GM23338 (cell line): ENCODE results near the gene KIAA1671.

Experiments used
- CREB1 ChIP-seq: fragments of 250-450 bp; sonication (Bioruptor Pico); IDR thresholded peaks from 2 replicates; pipeline ENCODE4 v1.5.0; 2020; ENCODE audit warnings: low read depth, mild to moderate bottlenecking, moderate library complexity
- EZH2 ChIP-seq: fragments of 200-600 bp; sonication (generic); IDR thresholded peaks from one replicate; pipeline ENCODE4 v1.8.0; 2017; ENCODE audit warnings: antibody characterized with exemption, mild to moderate bottlenecking, low read depth; ENCODE audit not compliant: unreplicated experiment
- EZH2phosphoT487 ChIP-seq: fragments of 200-600 bp; sonication (generic); IDR thresholded peaks from one replicate; pipeline ENCODE4 v1.8.1; 2018; ENCODE audit warnings: antibody characterized with exemption; ENCODE audit not compliant: unreplicated experiment
- NANOG ChIP-seq: IDR thresholded peaks from 2 replicates; pipeline ENCODE4 v1.6.1; 2016; ENCODE audit warnings: antibody characterized with exemption, borderline replicate concordance
- POLR2AphosphoS5 ChIP-seq: IDR thresholded peaks from 2 replicates; pipeline ENCODE4 v1.6.1; 2016; ENCODE audit warnings: antibody characterized with exemption, low read depth
- TF ChIP-seq, protein P1 (sequence below), 2 experiments: fragments of 200-600 bp in 1 of 2; sonication (generic) in 1 of 2; conservative IDR thresholded peaks; 2 replicates each; pipeline versions ENCODE4 v1.5.1 to v1.6.1; 2016 to 2017; ENCODE audit warnings: antibody characterized with exemption in 2 of 2, low read depth in 2 of 2, mild to moderate bottlenecking in 2 of 2, moderate library complexity in 1 of 2
- TF ChIP-seq, protein P2 (sequence below): IDR thresholded peaks from one replicate; pipeline ENCODE4 v1.6.1; 2018; ENCODE audit warnings: antibody characterized with exemption; ENCODE audit not compliant: unreplicated experiment
- TF ChIP-seq, protein P3 (sequence below): IDR thresholded peaks from 2 replicates; pipeline ENCODE4 v1.6.1; 2016; ENCODE audit warnings: antibody characterized with exemption

DNA sequence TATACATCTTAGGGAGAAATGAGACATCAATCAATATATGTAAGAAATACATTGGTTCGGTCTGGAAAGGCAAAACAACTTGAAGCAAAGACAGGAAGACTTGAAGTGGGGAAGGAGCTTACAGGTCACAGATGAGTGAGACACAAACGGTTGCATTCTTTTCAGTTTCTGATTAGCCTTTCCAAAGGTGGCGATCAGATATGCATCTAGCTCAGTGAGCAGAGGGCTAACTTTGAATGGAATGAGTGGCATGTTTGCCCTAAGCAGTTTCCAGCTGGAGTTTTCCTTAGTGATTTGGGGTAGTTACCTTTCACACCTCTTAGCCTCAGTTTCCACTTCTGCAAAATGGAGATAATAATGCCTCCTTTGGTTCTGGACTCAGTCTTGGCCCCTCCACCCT lies 21.8 kb upstream of the KIAA1671 start:
- TF ChIP-seq, protein P1, sequence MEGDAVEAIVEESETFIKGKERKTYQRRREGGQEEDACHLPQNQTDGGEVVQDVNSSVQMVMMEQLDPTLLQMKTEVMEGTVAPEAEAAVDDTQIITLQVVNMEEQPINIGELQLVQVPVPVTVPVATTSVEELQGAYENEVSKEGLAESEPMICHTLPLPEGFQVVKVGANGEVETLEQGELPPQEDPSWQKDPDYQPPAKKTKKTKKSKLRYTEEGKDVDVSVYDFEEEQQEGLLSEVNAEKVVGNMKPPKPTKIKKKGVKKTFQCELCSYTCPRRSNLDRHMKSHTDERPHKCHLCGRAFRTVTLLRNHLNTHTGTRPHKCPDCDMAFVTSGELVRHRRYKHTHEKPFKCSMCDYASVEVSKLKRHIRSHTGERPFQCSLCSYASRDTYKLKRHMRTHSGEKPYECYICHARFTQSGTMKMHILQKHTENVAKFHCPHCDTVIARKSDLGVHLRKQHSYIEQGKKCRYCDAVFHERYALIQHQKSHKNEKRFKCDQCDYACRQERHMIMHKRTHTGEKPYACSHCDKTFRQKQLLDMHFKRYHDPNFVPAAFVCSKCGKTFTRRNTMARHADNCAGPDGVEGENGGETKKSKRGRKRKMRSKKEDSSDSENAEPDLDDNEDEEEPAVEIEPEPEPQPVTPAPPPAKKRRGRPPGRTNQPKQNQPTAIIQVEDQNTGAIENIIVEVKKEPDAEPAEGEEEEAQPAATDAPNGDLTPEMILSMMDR (conservative IDR thresholded peaks at IDR 0.05; ENCODE audit: low read depth in 2 of 2), result no peak
- no peak for TF ChIP-seq EZH2phosphoT487
- no peak for TF ChIP-seq NANOG
- no peak for TF ChIP-seq EZH2
- TF ChIP-seq, protein P2, sequence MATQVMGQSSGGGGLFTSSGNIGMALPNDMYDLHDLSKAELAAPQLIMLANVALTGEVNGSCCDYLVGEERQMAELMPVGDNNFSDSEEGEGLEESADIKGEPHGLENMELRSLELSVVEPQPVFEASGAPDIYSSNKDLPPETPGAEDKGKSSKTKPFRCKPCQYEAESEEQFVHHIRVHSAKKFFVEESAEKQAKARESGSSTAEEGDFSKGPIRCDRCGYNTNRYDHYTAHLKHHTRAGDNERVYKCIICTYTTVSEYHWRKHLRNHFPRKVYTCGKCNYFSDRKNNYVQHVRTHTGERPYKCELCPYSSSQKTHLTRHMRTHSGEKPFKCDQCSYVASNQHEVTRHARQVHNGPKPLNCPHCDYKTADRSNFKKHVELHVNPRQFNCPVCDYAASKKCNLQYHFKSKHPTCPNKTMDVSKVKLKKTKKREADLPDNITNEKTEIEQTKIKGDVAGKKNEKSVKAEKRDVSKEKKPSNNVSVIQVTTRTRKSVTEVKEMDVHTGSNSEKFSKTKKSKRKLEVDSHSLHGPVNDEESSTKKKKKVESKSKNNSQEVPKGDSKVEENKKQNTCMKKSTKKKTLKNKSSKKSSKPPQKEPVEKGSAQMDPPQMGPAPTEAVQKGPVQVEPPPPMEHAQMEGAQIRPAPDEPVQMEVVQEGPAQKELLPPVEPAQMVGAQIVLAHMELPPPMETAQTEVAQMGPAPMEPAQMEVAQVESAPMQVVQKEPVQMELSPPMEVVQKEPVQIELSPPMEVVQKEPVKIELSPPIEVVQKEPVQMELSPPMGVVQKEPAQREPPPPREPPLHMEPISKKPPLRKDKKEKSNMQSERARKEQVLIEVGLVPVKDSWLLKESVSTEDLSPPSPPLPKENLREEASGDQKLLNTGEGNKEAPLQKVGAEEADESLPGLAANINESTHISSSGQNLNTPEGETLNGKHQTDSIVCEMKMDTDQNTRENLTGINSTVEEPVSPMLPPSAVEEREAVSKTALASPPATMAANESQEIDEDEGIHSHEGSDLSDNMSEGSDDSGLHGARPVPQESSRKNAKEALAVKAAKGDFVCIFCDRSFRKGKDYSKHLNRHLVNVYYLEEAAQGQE, result no peak
- TF ChIP-seq, protein P3, sequence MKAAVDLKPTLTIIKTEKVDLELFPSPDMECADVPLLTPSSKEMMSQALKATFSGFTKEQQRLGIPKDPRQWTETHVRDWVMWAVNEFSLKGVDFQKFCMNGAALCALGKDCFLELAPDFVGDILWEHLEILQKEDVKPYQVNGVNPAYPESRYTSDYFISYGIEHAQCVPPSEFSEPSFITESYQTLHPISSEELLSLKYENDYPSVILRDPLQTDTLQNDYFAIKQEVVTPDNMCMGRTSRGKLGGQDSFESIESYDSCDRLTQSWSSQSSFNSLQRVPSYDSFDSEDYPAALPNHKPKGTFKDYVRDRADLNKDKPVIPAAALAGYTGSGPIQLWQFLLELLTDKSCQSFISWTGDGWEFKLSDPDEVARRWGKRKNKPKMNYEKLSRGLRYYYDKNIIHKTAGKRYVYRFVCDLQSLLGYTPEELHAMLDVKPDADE, result no peak
- TF ChIP-seq POLR2AphosphoS5, result no peak
- TF ChIP-seq CREB1 (CRISPR knock-in tag), result no peak
